Dermis blood vessel endothelial cell (primary cell): ENCODE measurements around the gene OR51L1. TPM values are rescaled to one million over a fixed set of nuclear protein-coding genes. Genes with fewer than 3 reads are reported as not detected.

Experiments
- DNase-seq: peaks from one replicate; pipeline ENCODE4 v3.0.0; 2010
- total RNA-seq: library from RNA; depleted of rRNA; stranded (reverse); fragments of >200 nt; gene quantifications from 2 replicates; pipeline ENCODE4 v1.2.3, GENCODE V29; 2014

Gene OR51L1
- total RNA-seq, 1 donor from 2014 or later: not detected

GRCh38 chr11:5046754-5047330 is 52.2 kb downstream of the OR51L1 start:
- no peak for DNase-seq

Other genes with a start within 250 kb of the OR51L1 start
- not detected in 2 replicates for gene OR51F1, start 224.9 kb upstream of the OR51L1 start, total RNA-seq
- not detected in 2 replicates for gene OR52R1, start 190.5 kb upstream of the OR51L1 start, total RNA-seq
- gene OR51F2, start 173.5 kb upstream of the OR51L1 start, total RNA-seq: not detected in 2 replicates
- not detected in 2 replicates for gene OR51S1, start 145.6 kb upstream of the OR51L1 start, total RNA-seq
- gene OR51T1, start 113.0 kb upstream of the OR51L1 start, total RNA-seq: not detected in 2 replicates
- not detected in 2 replicates for gene OR51A7, start 91.1 kb upstream of the OR51L1 start, total RNA-seq
- not detected in 2 replicates for gene OR51G2, start 75.5 kb upstream of the OR51L1 start, total RNA-seq
- gene OR51G1, start 70.5 kb upstream of the OR51L1 start, total RNA-seq: not detected in 2 replicates
- not detected in 2 replicates for gene OR51A4, start 47.2 kb upstream of the OR51L1 start, total RNA-seq
- gene OR51A2, start 39.1 kb upstream of the OR51L1 start, total RNA-seq: not detected in 2 replicates
- gene OR52J3, start 51.7 kb downstream of the OR51L1 start, total RNA-seq: not detected in 2 replicates
- gene OR52E2, start 64.8 kb downstream of the OR51L1 start, total RNA-seq: not detected in 2 replicates
- gene OR52E1, start 74.7 kb downstream of the OR51L1 start, total RNA-seq: not detected in 2 replicates
- not detected in 2 replicates for gene OR52A5, start 143.5 kb downstream of the OR51L1 start, total RNA-seq
- gene OR52A1, start 159.9 kb downstream of the OR51L1 start, total RNA-seq: not detected in 2 replicates
- gene OR51V1, start 205.8 kb downstream of the OR51L1 start, total RNA-seq: not detected in 2 replicates
- gene HBB, start 232.2 kb downstream of the OR51L1 start, total RNA-seq: not detected in 2 replicates
- gene HBD, start 239.6 kb downstream of the OR51L1 start, total RNA-seq: not detected in 2 replicates